K562 (cell line): ENCODE results near the gene ITPRIPL2. TPM values are rescaled to one million over a fixed set of nuclear protein-coding genes. Genes with fewer than 3 reads are reported as not detected.
A peak's percentile ranks its signal among the peaks of the same experiment; 100 is the strongest.

Experiments
- BCOR ChIP-seq: fragments of 450-650 bp; IDR thresholded peaks from 2 replicates; pipeline ENCODE4 v1.6.1; 2016
- EGR1 ChIP-seq: fragments of 450-650 bp; conservative IDR thresholded peaks from 2 replicates; pipeline ENCODE4 v1.6.1; 2017; ENCODE audit warnings: mild to moderate bottlenecking
- ETV1 ChIP-seq: fragments of 450-650 bp; conservative IDR thresholded peaks from 2 replicates; pipeline ENCODE4 v1.6.1; 2016; ENCODE audit warnings: missing genetic modification characterization, control low read depth, low read depth, missing compliant biosample characterization
- FOXK1 ChIP-seq: sonication (generic); formaldehyde crosslinking; IDR thresholded peaks from 2 replicates; pipeline ENCODE4 v1.8.0; 2022; ENCODE audit warnings: missing genetic modification reagents, mild to moderate bottlenecking, borderline replicate concordance
- GATAD2B ChIP-seq: fragments of 450-650 bp; IDR thresholded peaks from 2 replicates; pipeline ENCODE4 v1.6.1; 2017; ENCODE audit warnings: mild to moderate bottlenecking, borderline replicate concordance
- GTF2A2 ChIP-seq: IDR thresholded peaks from 2 replicates; pipeline ENCODE4 v1.6.1; 2016; ENCODE audit warnings: mild to moderate bottlenecking, missing genetic modification characterization, missing compliant biosample characterization
- HOXB6 ChIP-seq: fragments of 250-450 bp; sonication (Bioruptor Pico); IDR thresholded peaks from 2 replicates; pipeline ENCODE4 v1.5.1; 2022; ENCODE audit warnings: mild to moderate bottlenecking, borderline replicate concordance
- KDM2B ChIP-seq: fragments of 250-450 bp; sonication (Bioruptor Pico); IDR thresholded peaks from 2 replicates; pipeline ENCODE4 v1.8.0; 2021; ENCODE audit warnings: mild to moderate bottlenecking, moderate library complexity
- NELFE ChIP-seq: IDR thresholded peaks from 2 replicates; pipeline ENCODE4 v1.6.1; 2011; ENCODE audit warnings: mild to moderate bottlenecking; ENCODE audit not compliant: insufficient read depth, insufficient read length
- NFATC3 ChIP-seq: fragments of 450-650 bp; IDR thresholded peaks from 2 replicates; pipeline ENCODE4 v1.6.1; 2017; ENCODE audit warnings: mild to moderate bottlenecking
- NFE2L1 ChIP-seq: fragments of 450-650 bp; IDR thresholded peaks from 2 replicates; pipeline ENCODE4 v1.6.1; 2016; ENCODE audit warnings: missing genetic modification characterization, low read depth, mild to moderate bottlenecking, missing compliant biosample characterization, moderate library complexity, borderline replicate concordance
- NR3C1 ChIP-seq: sonication (generic); formaldehyde crosslinking; IDR thresholded peaks from 2 replicates; pipeline ENCODE4 v1.8.1; 2022; ENCODE audit warnings: missing genetic modification reagents
- PTRF ChIP-seq: fragments of 450-650 bp; IDR thresholded peaks from 2 replicates; pipeline ENCODE4 v1.6.1; 2016; ENCODE audit warnings: mild to moderate bottlenecking, missing genetic modification characterization, missing compliant biosample characterization
- RBM15 ChIP-seq: fragments of 200-400 bp; formaldehyde crosslinking; IDR thresholded peaks from 2 replicates; pipeline ENCODE4 v1.6.1; 2018; ENCODE audit warnings: mild to moderate bottlenecking, low read length, moderate library complexity; ENCODE audit not compliant: insufficient read depth
- TAF1 ChIP-seq: IDR thresholded peaks from 2 replicates; pipeline ENCODE4 v1.6.1; 2011; ENCODE audit warnings: mild to moderate bottlenecking, low read length, moderate library complexity; ENCODE audit not compliant: insufficient read depth, control insufficient read depth, severe bottlenecking; ENCODE audit errors: extremely low read depth
- TRIM28 ChIP-seq: fragments of 450-650 bp; IDR thresholded peaks from 2 replicates; pipeline ENCODE4 v1.6.1; 2017
- ZBTB12 ChIP-seq: fragments of 250-450 bp; sonication (Bioruptor Pico); IDR thresholded peaks from 2 replicates; pipeline ENCODE4 v1.4.0; 2020
- ZMIZ1 ChIP-seq, 2 experiments: fragments of 150-350 bp in 1 of 2; IDR thresholded peaks; 2 replicates each; pipeline ENCODE4 v1.6.1; 2012 to 2016; ENCODE audit warnings: low read depth in 2 of 2, low read length in 2 of 2, mild to moderate bottlenecking in 1 of 2, moderate library complexity in 1 of 2
- ZNF212 ChIP-seq: fragments of 450-650 bp; formaldehyde crosslinking; IDR thresholded peaks from 2 replicates; pipeline ENCODE4 v1.4.0; 2020; ENCODE audit warnings: mild to moderate bottlenecking
- ZNF398 ChIP-seq: fragments of 250-450 bp; sonication (Bioruptor Pico); IDR thresholded peaks from 2 replicates; pipeline ENCODE4 v1.8.0; 2021; ENCODE audit warnings: moderate library complexity, mild to moderate bottlenecking, inconsistent platforms
- ZNF584 ChIP-seq: fragments of 200-800 bp; sonication (Bioruptor generic); IDR thresholded peaks from 2 replicates; pipeline ENCODE4 v1.6.1; 2016; ENCODE audit warnings: low read depth, mild to moderate bottlenecking, missing genetic modification characterization, missing compliant biosample characterization
- polyA plus RNA-seq, 8 experiments: library from polyadenylated mRNA; depleted of rRNA in 4 of 8; stranded (reverse) in 5 of 8; unstranded in 3 of 8; fragments of >200 nt; fragmentation: Nextera tagmentation in 2 of 8; fragmentation: Illumina TruSeq in 1 of 8; extraction: Ambion mirVana in 2 of 8; extraction: Trizol in 1 of 8; gene quantifications; 2 replicates each; pipeline versions ENCODE4 v1.2.1 to v1.2.3, GENCODE V29; 2011 to 2014; ENCODE audit warnings: inconsistent platforms in 1 of 8, missing spikeins in 1 of 8
- total RNA-seq, 7 experiments: library from RNA; depleted of rRNA in 6 of 7; stranded (reverse); fragments of >200 nt in 6 of 7; fragmentation: Illumina TruSeq in 2 of 7; extraction: Trizol in 2 of 7; gene quantifications; 2 replicates each; pipeline versions ENCODE4 v1.2.1 to v1.2.3, GENCODE V29; 2011 to 2021; ENCODE audit warnings: low replicate concordance in 1 of 7

The ITPRIPL2 gene
- total and polyA plus RNA-seq, 9 of the 15 experiments (the other 6 are each of a cell fraction or from before 2014, with no cell fraction given) = 0.04 to 2.2 (median 0.58) TPM

GRCh38 chr16:19130852-19131824, 17.4 kb downstream of the ITPRIPL2 start (continued):
- TF ChIP-seq EGR1 (peak; percentile 55), ZMIZ1 (IDR thresholded peaks at IDR 0.05; ENCODE audit: low read depth in 2 of 2, low read length in 2 of 2) (no peak), ZNF212 (CRISPR knock-in tag) (no peak), BCOR (no peak), TAF1 (no peak), ETV1 (tag) (peak; percentile 43), NFE2L1 (tag) (no peak), NFATC3 (no peak), HOXB6 (CRISPR knock-in tag) (no peak), TRIM28 (no peak), FOXK1 (CRISPR knock-in tag) (no peak), RBM15 (no peak), ZNF584 (CRISPR knock-in tag) (0 out of 2 replicates have a peak, but pooled peaks have one; percentile 17), NR3C1 (no peak), PTRF (tag) (no peak), NELFE (no peak), GTF2A2 (no peak), KDM2B (CRISPR knock-in tag) (no peak), GATAD2B (no peak), ZBTB12 (CRISPR knock-in tag) (no peak), ZNF398 (no peak)
